Measurements from ENCODE around the gene ARHGAP35.

The ARHGAP35 gene

GRCh38 chr19:46901701-46902401 is 41.1 kb downstream of the ARHGAP35 start:
- no peak overlapping the region for H3K27ac Mint-ChIP-seq
- no peak overlapping the region for H3K4me3 Mint-ChIP-seq
- H3K4me1 Mint-ChIP-seq = peaks cover 48% of the 10 kb centered on the region
- ATAC-seq = no peak
- H3K9me3 Mint-ChIP-seq = no peaks in the 10 kb centered on the region
- peaks cover 6% of the 10 kb centered on the region for H3K36me3 Mint-ChIP-seq
- H3K27me3 Mint-ChIP-seq = no peaks in the 10 kb centered on the region

GRCh38 chr19:46902402-46902766 is 41.6 kb downstream of the ARHGAP35 start:
- Mint-ChIP-seq H3K4me1 (peaks cover 45% of the 10 kb centered on the region), H3K27ac (no peak overlapping the region), H3K36me3 (peaks cover 6% of the 10 kb centered on the region), H3K9me3 (no peaks in the 10 kb centered on the region), H3K27me3 (no peaks in the 10 kb centered on the region), H3K4me3 (no peak overlapping the region)
- no peak for ATAC-seq

DNA sequence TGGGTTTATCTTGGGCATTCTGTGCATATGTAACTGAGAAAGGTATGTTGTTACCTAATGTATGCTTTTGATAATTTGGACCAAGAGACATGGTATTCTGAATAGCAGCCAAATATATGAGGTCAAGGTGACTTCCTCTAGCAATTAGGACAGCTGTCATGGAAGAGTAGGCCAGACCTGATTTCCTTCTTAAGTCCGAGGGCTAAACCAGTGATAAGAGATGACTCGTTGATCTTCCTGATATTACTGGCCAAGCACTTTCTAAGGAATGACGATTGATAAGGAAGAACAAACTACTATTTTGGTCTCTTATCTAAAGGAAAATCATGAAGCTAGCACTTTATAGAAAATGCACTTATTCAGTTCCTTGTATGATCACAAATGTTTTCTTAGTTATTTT is 42.7 kb downstream of the ARHGAP35 start:
- H3K9me3 Mint-ChIP-seq = no peaks in the 10 kb centered on the region
- H3K4me3 Mint-ChIP-seq = no peak overlapping the region
- H3K27me3 Mint-ChIP-seq = no peaks in the 10 kb centered on the region
- ATAC-seq = no peak
- peaks cover 6% of the 10 kb centered on the region for H3K36me3 Mint-ChIP-seq
- H3K27ac Mint-ChIP-seq = peak overlapping the region; percentile 24
- H3K4me1 Mint-ChIP-seq = peaks cover 46% of the 10 kb centered on the region

DNA sequence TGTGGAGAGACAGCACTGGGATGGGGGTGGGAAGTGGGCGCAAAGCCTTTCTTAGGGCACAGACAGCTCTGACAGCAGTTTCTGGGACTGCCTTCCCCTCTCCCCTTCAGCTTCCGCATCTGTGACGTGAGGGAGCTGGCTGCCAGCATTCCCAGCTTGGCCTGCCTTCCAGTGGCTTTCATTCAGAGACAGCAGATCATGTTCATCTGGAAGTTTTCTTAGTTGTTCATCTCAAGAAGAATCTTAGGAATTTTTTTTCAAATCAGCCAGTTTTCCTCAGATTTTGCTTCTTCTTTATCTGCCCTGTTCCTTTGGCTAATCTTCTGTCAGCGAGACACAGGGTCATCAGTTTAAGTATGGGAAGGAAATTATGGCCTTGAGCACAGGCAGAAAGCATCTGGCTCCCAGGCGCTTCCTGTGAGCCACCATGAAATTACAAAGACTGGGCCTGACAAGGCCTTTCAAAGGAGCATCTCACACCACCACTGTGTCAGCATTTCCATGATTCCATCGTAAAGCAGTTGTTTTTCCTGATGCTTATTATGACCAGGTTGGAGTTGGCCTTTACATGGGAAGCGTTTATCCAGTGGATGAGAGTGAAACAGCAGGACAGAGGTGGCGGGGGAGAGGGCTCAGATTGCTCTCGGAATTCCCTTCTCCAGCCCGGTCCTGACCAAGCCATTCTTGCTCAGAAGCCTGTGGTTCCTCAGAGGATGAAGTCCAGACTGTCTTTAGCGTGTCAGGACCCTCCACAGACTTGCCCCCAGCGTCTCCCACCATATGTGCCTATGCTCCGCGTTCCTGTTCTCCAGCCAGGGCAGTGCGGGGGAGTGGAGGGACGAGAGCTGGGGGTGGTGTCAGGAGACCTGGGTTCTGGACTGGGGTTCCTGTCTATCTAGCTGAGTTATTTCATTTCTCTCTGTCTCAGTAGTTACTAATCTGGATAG is 43.6 kb downstream of the ARHGAP35 start:
- H3K4me1 Mint-ChIP-seq = peaks cover 48% of the 10 kb centered on the region
- no peaks in the 10 kb centered on the region for H3K27me3 Mint-ChIP-seq
- H3K27ac Mint-ChIP-seq = no peak overlapping the region
- no peak overlapping the region for H3K4me3 Mint-ChIP-seq
- no peaks in the 10 kb centered on the region for H3K9me3 Mint-ChIP-seq
- H3K36me3 Mint-ChIP-seq = no peaks in the 10 kb centered on the region
- ATAC-seq = no peak

DNA sequence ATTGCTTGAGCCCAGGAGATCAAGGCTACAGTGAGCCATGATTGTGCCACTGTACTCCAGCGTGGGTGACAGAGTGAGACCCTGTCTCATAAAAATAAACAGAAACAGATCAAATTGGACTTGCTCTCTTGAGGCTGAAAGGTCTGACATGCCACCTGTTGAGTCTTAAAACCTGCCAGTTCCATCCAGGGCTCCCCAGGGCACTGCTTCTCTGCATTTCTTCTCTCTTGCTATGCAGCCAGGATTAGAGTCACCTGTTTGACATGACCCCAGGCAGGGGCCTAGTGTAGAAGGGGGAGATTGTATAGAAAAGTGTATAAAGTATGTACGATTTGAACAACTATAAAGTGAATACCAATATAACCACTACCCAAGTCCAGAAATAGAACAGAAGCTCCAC is 45.4 kb downstream of the ARHGAP35 start:
- peaks cover 49% of the 10 kb centered on the region for H3K4me1 Mint-ChIP-seq
- peaks cover 13% of the 10 kb centered on the region for H3K36me3 Mint-ChIP-seq
- peaks cover 3% of the 10 kb centered on the region for H3K9me3 Mint-ChIP-seq
- H3K27ac Mint-ChIP-seq = no peak overlapping the region
- H3K27me3 Mint-ChIP-seq = no peaks in the 10 kb centered on the region
- no peak for ATAC-seq
- H3K4me3 Mint-ChIP-seq = no peak overlapping the region

GRCh38 chr19:46907880-46908279 is 47.1 kb downstream of the ARHGAP35 start:
- H3K4me3 Mint-ChIP-seq = no peak overlapping the region
- H3K27ac Mint-ChIP-seq = no peak overlapping the region
- H3K9me3 Mint-ChIP-seq = peaks cover 3% of the 10 kb centered on the region
- H3K36me3 Mint-ChIP-seq = peaks cover 14% of the 10 kb centered on the region
- H3K27me3 Mint-ChIP-seq = no peaks in the 10 kb centered on the region
- no peak for ATAC-seq
- peaks cover 40% of the 10 kb centered on the region for H3K4me1 Mint-ChIP-seq

DNA sequence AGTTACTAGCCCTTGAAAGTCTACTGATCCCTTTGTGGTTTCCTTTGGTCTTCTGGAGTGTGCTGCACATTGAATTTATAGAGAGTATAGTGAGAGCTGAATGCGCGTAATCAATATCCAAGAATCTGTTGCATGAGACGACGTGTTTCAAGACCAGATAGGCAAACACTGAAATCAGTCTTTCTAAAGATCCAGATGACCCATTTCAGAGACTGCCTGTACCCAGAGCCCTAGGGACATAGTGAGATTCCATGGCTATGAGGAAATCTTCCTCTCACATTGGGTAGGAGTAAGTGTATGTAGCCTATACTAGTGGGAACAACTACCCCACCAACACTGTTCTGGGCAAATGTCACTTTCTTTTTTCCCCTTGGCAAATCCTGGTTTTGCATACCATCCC is 48.6 kb downstream of the ARHGAP35 start:
- no peak overlapping the region for H3K27ac Mint-ChIP-seq
- H3K4me3 Mint-ChIP-seq = no peak overlapping the region

More for the DNA sequence above, 48.6 kb downstream of the ARHGAP35 start:
- peaks cover 3% of the 10 kb centered on the region for H3K9me3 Mint-ChIP-seq
- no peaks in the 10 kb centered on the region for H3K27me3 Mint-ChIP-seq
- no peak for ATAC-seq
- peaks cover 40% of the 10 kb centered on the region for H3K4me1 Mint-ChIP-seq
- H3K36me3 Mint-ChIP-seq = peaks cover 14% of the 10 kb centered on the region

Data from stimulated activated memory B cell treated with anti-CD40 and anti-IgM and Interleukin-4, amounts not matched to agents 10 μg/mL and 1 μg/mL and 100 μg/mL, for 72 hours (primary cell).